ENCODE measurements around the gene NTF3. TPM values are rescaled to one million over a fixed set of nuclear protein-coding genes. Genes with fewer than 3 reads are reported as not detected.

NTF3 gene
- total RNA-seq, 6 experiments from 2014 or later, result 1.1 to 4.0 (median 2.6) TPM

GRCh38 chr12:5465384-5465783 is 33.5 kb downstream of the NTF3 start:
- no peak overlapping the region for H3K27ac ChIP-seq
- intact Hi-C loops (cut with DNase I), result no loop called here

GRCh38 chr12:5466521-5466960 is 34.6 kb downstream of the NTF3 start:
- no peak for TF ChIP-seq CTCF (IDR thresholded peaks at IDR 0.05)
- no peak for TF ChIP-seq POLR2A (IDR thresholded peaks at IDR 0.05)
- Histone ChIP-seq H3K36me3 (no peaks in the 10 kb centered on the region), H3K9me3 (no peaks in the 10 kb centered on the region), H3K4me3 (no peak overlapping the region), H3K4me1 (no peaks in the 10 kb centered on the region), H3K27ac (no peak overlapping the region), H3K27me3 (no peaks in the 10 kb centered on the region)
- DNase-seq, result no peak
- intact Hi-C loops (cut with DNase I), result no loop called here
- WGBS (ENCODE audit: insufficient coverage, low coverage, low lambda C conversion rate, missing lambda C conversion rate), result 45% methylated on average over 5 of the region's 5 CpGs
- ATAC-seq, result peak in 1 of 4 donors; percentile 23

More at GRCh38 chr12:5465384-5465783, 33.5 kb downstream of the NTF3 start:
- Histone ChIP-seq H3K36me3 (no peaks in the 10 kb centered on the region), H3K4me3 (no peak overlapping the region), H3K9me3 (no peaks in the 10 kb centered on the region), H3K4me1 (no peaks in the 10 kb centered on the region), H3K27me3 (no peaks in the 10 kb centered on the region)
- WGBS (ENCODE audit: insufficient coverage, low coverage, low lambda C conversion rate, missing lambda C conversion rate), result 65% methylated on average over 5 of the region's 6 CpGs
- DNase-seq, result no peak
- no peak for TF ChIP-seq POLR2A (IDR thresholded peaks at IDR 0.05)
- no peak for TF ChIP-seq CTCF (IDR thresholded peaks at IDR 0.05)
- ATAC-seq, result no peak

GRCh38 chr12:5467931-5468330 is 36.0 kb downstream of the NTF3 start:
- Histone ChIP-seq H3K4me3 (no peak overlapping the region), H3K9me3 (no peaks in the 10 kb centered on the region), H3K27ac (no peak overlapping the region), H3K36me3 (no peaks in the 10 kb centered on the region), H3K4me1 (no peaks in the 10 kb centered on the region), H3K27me3 (no peaks in the 10 kb centered on the region)
- intact Hi-C loops (cut with DNase I), result no loop called here
- DNase-seq (no peak), ATAC-seq (no peak)
- WGBS (ENCODE audit: insufficient coverage, low coverage, low lambda C conversion rate, missing lambda C conversion rate), result 44% methylated on average over 2 of the region's 2 CpGs
- TF ChIP-seq POLR2A (IDR thresholded peaks at IDR 0.05) (no peak), CTCF (IDR thresholded peaks at IDR 0.05) (no peak)

- no peak for ATAC-seq
- TF ChIP-seq CTCF (IDR thresholded peaks at IDR 0.05) (no peak), POLR2A (IDR thresholded peaks at IDR 0.05) (no peak)
- Histone ChIP-seq H3K27me3 (no peaks in the 10 kb centered on the region), H3K9me3 (no peaks in the 10 kb centered on the region), H3K4me1 (no peaks in the 10 kb centered on the region), H3K27ac (no peak overlapping the region), H3K36me3 (no peaks in the 10 kb centered on the region), H3K4me3 (no peak overlapping the region)
- WGBS (ENCODE audit: insufficient coverage, low coverage, low lambda C conversion rate, missing lambda C conversion rate), result 80% methylated on average over 1 of the region's 7 CpGs
- intact Hi-C loops (cut with DNase I), result no loop called here
- no peak for DNase-seq
Observed at GRCh38 chr12:5470221-5470620, 38.3 kb downstream of the NTF3 start.

- TF ChIP-seq POLR2A (IDR thresholded peaks at IDR 0.05) (no peak), CTCF (IDR thresholded peaks at IDR 0.05) (no peak)
- H3K27ac ChIP-seq, result no peak overlapping the region
- H3K4me3 ChIP-seq, result no peak overlapping the region
- intact Hi-C loops (cut with DNase I), result no loop called here
- no peaks in the 10 kb centered on the region for H3K27me3 ChIP-seq
- H3K4me1 ChIP-seq, result no peaks in the 10 kb centered on the region
- ATAC-seq (no peak), DNase-seq (no peak)
- H3K36me3 ChIP-seq, result no peaks in the 10 kb centered on the region
- 94% methylated on average over 2 of the region's 2 CpGs for WGBS (ENCODE audit: insufficient coverage, low coverage, low lambda C conversion rate, missing lambda C conversion rate)
- no peaks in the 10 kb centered on the region for H3K9me3 ChIP-seq
Observed at GRCh38 chr12:5470703-5471102, 38.8 kb downstream of the NTF3 start.

Measured in right lobe of liver (tissue), 6 donors.